Right atrium auricular region (tissue), 2 donors: Measurements from ENCODE around the gene LRRC25. TPM values are rescaled to one million over a fixed set of nuclear protein-coding genes. Genes with fewer than 3 reads are reported as not detected.
A peak's percentile ranks its signal among the peaks of the same experiment; 100 is the strongest.
"Not testable (repeated sequence)": the region's sequence is repeated elsewhere in the genome, so short reads cannot be mapped to it uniquely, and the experiment has no call there.

ENCODE experiments used
- DNase-seq: peaks from one replicate; pipeline ENCODE4 v3.0.0-alpha.2; 2019; ENCODE audit warnings: low spot score
- H3K27ac ChIP-seq, 2 donors: fragments of 200-600 bp; sonication (generic); 1 replicate in 1 of 2; 2 replicates in 1 of 2; pipeline ENCODE4 v1.5.1; 2016 to 2019
- H3K27me3 ChIP-seq, 2 donors: fragments of 200-600 bp; sonication (generic); one replicate each; pipeline versions ENCODE4 v1.5.1 to v1.6.0; 2017 to 2019
- H3K36me3 ChIP-seq: fragments of 200-600 bp; sonication (generic); one replicate; pipeline ENCODE4 v1.5.1; 2016
- H3K4me1 ChIP-seq, 2 donors: fragments of 200-600 bp; sonication (generic); one replicate each; pipeline versions ENCODE4 v1.5.1 to v1.6.0; 2017 to 2019
- H3K4me3 ChIP-seq, 2 donors: fragments of 200-600 bp; sonication (generic); 1 replicate in 1 of 2; 2 replicates in 1 of 2; pipeline ENCODE4 v1.5.1; 2017 to 2019; ENCODE audit warnings: mild to moderate bottlenecking in 1 of 2, moderate library complexity in 1 of 2
- H3K9me3 ChIP-seq, 2 donors: fragments of 200-600 bp; sonication (generic); one replicate each; pipeline ENCODE4 v1.5.1; 2019
- CTCF ChIP-seq, 2 donors: fragments of 200-600 bp; sonication (generic); IDR thresholded peaks; one replicate each; pipeline ENCODE4 v1.5.1; 2019; ENCODE audit warnings: antibody characterized with exemption in 2 of 2
- total RNA-seq, 2 donors: library from RNA; depleted of rRNA; stranded (reverse); fragments of >200 nt; gene quantifications; one replicate each; pipeline ENCODE4 v1.1.0, GENCODE V29; 2016

The LRRC25 gene
- total RNA-seq, 2 donors from 2014 or later: 2.6 to 6.8 TPM

GRCh38 chr19:18349524-18350128, 47.8 kb downstream of the LRRC25 start:
- Histone ChIP-seq H3K4me1 (no peaks in the 10 kb centered on the region), H3K27me3 (no peaks in the 10 kb centered on the region), H3K36me3 (no peaks in the 10 kb centered on the region), H3K4me3 (no peak overlapping the region), H3K27ac (no peak overlapping the region), H3K9me3 (no peaks in the 10 kb centered on the region)
- TF ChIP-seq CTCF (IDR thresholded peaks at IDR 0.05): peak; percentile 59 to 81
- peak; percentile 65 for DNase-seq

DNA sequence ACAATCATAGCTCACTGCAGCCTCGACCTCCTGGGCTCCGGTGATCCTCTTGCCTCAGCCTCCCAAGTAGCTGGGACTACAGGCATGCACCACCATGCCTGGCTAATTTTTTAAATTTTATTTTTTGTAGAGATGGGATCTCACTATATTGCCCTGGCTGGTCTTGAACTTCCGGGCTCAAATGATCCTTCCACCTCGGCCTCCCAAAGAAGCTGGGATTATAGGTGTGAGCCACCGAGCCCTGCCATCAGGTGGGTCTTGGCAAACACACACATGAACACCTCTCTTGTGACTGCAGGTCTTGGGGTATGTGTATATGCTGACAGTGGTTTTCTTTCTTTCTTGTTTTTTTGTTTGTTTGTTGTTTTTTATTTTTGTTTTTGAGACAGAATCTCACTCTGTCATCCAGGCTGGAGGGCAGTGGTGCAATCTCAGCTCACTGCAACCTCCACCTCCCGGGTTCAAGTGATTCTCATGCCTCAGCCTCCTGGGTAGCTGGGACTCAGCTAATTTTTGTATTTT, 48.5 kb downstream of the LRRC25 start:
- not testable (repeated sequence) for H3K4me3 ChIP-seq, H3K4me1 ChIP-seq, H3K27ac ChIP-seq, DNase-seq, H3K9me3 ChIP-seq, H3K36me3 ChIP-seq, H3K27me3 ChIP-seq

- TF ChIP-seq CTCF (IDR thresholded peaks at IDR 0.05): no peak
- no peak overlapping the region for H3K4me3 ChIP-seq
- no peaks in the 10 kb centered on the region for H3K4me1 ChIP-seq
- no peaks in the 10 kb centered on the region for H3K27me3 ChIP-seq
- no peak for DNase-seq
- no peak overlapping the region for H3K27ac ChIP-seq
- H3K9me3 ChIP-seq: no peaks in the 10 kb centered on the region
- H3K36me3 ChIP-seq: no peaks in the 10 kb centered on the region
Observed at GRCh38 chr19:18348171-18348570, 49.3 kb downstream of the LRRC25 start.

- no peaks in the 10 kb centered on the region for H3K9me3 ChIP-seq
- no peak overlapping the region for H3K4me3 ChIP-seq
- no peak for DNase-seq
- no peaks in the 10 kb centered on the region for H3K36me3 ChIP-seq
- H3K27ac ChIP-seq: no peak overlapping the region
- H3K27me3 ChIP-seq: no peaks in the 10 kb centered on the region
- TF ChIP-seq CTCF (IDR thresholded peaks at IDR 0.05): no peak
- peaks cover 0 to 6% of the 10 kb centered on the region in 2 donors for H3K4me1 ChIP-seq
Observed at GRCh38 chr19:18346091-18346490, 51.3 kb downstream of the LRRC25 start.

- DNase-seq: no peak
- H3K9me3 ChIP-seq: no peaks in the 10 kb centered on the region
- no peaks in the 10 kb centered on the region for H3K27me3 ChIP-seq
- H3K36me3 ChIP-seq: no peaks in the 10 kb centered on the region
- H3K4me3 ChIP-seq: no peak overlapping the region
- peaks cover 0 to 7% of the 10 kb centered on the region in 2 donors for H3K4me1 ChIP-seq
- no peak overlapping the region for H3K27ac ChIP-seq
- no peak for TF ChIP-seq CTCF (IDR thresholded peaks at IDR 0.05)
Observed at GRCh38 chr19:18345296-18345695, 52.1 kb downstream of the LRRC25 start.

DNA sequence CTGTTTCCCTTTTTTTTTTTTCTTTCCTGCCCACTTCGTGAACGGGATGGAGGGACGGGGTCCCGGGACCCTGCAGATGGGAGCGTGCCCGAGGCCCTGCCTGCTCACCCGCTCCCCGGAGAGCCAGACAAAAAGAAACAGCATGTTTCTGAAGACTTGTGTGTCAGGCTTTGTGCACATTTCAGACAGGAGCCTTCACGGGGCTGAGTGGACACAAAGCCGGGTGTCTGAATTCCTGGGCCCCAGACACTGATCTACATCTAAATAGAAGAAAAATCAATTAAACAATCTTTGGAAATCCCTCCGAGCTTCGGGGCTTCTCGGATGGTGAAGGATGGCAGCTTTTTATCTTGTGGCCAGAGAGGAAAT, 52.9 kb downstream of the LRRC25 start:
- H3K4me3 ChIP-seq: no peak overlapping the region
- no peak for TF ChIP-seq CTCF (IDR thresholded peaks at IDR 0.05)
- H3K27ac ChIP-seq: no peak overlapping the region
- H3K4me1 ChIP-seq: peaks cover 0 to 12% of the 10 kb centered on the region in 2 donors
- no peaks in the 10 kb centered on the region for H3K9me3 ChIP-seq
- no peaks in the 10 kb centered on the region for H3K36me3 ChIP-seq
- DNase-seq: no peak
- no peaks in the 10 kb centered on the region for H3K27me3 ChIP-seq
